ENCODE data around the gene ZFP36L1.

GRCh38 chr14:68787092-68787992 is 5.5 kb downstream of the ZFP36L1 start:
- no peak for TF ChIP-seq CTCF (IDR thresholded peaks at IDR 0.05)
- TF ChIP-seq POLR2A (IDR thresholded peaks at IDR 0.05): no peak
- TF ChIP-seq POLR2AphosphoS5 (IDR thresholded peaks at IDR 0.05): peak; percentile 35 to 76 (median 48)
